Activated CD4-positive, alpha-beta T cell treated with anti-CD3 and anti-CD28 coated beads for 48 hours (primary cell): ENCODE data around the gene WDR62.
"Not testable (repeated sequence)": the region's sequence is repeated elsewhere in the genome, so short reads cannot be mapped to it uniquely, and the experiment has no call there.

Source experiments
- DNase-seq: peaks from one replicate; pipeline ENCODE4 v3.0.0-alpha.2; 2020

Gene WDR62

DNA sequence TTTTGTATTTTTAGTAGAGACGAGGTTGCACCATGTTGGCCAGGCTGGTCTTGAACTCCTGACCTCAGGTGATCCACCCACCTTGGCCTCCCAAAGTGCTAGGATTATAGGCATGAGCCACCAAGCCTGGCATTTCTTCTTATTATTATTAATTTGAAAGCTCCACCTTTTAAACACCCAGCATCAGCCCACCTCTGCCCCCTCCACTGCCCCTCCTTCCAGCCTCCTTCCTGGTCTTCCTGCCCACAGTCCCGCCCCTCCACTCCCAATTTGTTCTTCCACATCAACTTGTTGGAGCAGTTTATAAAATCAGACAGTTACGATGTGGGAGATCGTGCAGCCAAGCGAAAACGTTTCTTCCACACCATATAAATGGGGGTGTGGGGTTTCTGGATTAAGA, 14.2 kb upstream of the WDR62 start:
- DNase-seq: no peak

DNA sequence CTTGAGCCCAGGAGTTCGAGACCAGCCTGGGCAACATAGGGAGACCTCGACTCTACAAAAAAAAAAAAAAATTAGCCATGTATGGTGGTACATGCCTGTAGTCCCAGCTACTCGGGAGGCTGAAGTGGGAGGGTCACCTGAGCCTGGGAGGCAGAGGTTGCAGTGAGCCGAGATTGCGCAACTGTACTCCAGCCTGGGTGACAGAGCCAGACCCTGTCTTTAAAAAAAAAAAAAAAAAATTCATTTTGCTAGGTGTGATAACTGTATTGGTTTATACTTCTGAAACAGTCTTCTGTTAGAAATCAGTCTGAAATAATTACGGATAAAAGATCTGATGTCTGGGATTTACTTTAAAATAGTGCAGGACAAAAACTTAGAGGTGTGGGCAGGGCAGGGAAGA, 13.6 kb upstream of the WDR62 start:
- DNase-seq: not testable (repeated sequence)

DNA sequence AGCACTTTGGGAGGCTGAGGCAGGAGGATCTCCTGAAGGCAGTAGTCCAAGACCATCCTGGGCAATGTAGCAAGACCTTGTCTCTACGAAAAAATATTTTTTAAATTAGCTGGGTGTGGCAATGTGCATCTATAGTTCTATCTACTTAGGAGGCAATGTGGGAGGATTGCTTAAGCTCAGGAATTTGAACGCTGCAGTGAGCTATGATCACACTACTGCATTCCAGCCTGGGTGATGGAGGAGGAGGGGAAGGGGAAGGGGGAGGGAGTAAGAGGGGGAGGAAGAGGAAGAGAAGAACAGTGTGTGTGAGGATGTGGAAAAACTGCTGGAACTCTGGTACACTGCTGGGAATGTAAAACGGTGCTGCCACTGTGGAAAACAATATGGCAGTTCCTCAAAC, 12.9 kb upstream of the WDR62 start:
- no peak for DNase-seq

DNA sequence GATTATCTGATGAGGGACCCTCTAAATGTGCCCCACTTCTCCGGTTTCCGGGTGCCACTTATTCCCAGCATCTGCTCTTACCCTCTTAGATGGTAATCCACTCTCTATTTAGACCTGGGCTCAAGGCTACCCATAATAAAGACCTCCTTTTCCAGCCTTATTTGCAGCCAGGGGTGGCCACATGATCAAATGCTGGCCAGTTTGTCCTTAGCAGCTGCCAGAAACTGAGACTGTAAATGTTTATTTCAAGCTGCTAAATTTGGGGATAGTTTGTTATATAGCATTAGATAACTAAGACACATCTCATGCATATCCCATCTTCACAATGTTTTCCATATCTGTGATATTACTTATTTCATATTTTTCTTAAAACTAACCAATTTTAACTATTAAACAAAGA, 10.7 kb upstream of the WDR62 start:
- no peak for DNase-seq

DNA sequence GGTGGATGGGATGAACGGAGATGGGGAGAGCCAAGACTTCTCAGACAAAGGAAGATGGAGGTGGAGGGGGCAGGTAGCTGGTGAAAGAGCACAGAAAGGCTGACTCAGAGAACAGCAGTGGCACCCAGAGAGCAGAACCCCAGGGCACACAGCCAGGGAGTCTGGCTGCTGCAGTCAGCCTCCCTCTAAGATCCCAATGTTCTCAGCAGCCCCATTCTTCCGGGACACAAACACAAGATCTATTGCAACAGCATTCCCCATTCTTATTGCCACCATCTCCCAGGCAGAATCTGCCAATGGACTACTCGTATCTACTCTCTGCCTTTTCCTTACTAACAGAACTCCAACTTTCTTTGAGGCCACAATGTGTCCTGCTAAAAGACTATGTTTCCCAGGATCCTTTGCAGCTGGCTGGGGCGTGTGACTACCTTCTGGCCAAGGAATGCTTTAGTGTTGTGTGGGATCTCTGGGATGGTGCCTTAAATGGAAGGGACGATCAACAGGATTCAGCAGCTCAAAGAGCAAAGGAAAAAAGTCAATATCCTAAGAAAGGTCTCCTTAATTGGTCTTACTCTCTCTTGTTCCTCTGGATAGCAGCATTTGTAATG, 8.2 kb upstream of the WDR62 start:
- no peak for DNase-seq

DNA sequence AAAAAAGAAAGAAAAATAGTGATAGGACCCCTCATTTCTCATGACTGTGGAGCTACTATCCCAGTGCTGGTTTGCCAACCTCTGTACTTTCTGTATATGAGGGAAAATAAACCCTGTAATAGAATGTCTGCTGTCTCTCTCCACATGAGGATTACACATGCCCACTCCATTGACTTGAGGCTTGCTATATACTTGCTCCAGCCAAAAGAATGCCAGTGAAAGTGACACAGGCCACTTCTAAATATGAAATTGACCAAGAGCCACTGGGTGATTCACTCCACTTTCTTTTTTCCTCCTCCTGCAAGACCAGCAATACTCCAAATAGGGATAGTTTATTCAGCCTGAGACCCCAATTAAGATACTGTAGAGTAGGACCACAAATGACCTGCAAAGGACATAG, 6.9 kb upstream of the WDR62 start:
- no peak for DNase-seq

DNA sequence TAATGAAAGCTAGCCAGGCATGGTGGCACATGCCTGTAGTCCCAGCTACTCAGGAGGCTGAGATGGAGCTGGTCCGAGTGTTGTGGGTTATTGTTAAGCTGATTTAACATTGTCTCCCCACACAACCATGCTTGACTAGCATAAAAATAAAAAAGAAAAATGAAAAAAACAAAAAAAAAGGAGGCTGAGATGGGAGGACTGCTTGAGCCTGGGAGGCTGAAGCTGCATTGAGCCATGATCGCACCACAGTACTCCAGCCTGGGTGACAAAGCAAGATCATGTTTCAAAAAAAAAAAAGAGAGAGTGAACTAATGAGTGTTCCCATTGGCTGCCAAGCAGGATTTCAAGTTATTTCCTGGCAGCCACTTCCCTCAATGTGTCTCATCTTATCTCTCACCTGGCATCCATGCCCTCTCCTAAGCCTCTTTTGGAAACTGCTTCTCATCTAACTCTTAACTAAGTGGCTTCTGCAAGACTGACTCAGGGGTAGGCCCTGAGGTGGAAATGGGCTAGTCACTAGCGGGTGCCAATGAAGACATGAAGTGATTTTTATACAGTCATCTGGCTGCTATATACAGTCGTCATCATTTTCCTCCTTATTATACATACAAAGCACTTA, 5.5 kb upstream of the WDR62 start:
- no peak for DNase-seq

DNA sequence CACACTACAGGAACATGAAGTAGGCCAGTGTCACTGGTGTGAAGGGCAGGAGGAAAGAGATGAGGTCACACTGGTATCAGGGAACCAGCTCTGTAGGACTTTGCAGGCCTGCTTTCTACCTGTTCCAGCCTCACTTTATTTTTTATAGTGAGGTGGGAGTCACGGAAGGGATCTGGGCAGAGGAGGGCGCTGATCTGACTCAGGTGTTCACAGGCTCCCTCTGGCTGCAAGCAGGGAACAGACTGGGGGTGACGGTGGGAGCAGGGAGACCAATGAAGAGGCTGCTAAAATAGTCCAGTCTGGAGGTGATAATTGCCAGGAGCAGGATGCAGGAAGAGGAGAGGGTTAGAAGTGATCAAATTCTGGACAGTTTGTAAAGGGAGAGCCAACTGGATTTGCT, 3.5 kb upstream of the WDR62 start:
- DNase-seq: no peak

DNA sequence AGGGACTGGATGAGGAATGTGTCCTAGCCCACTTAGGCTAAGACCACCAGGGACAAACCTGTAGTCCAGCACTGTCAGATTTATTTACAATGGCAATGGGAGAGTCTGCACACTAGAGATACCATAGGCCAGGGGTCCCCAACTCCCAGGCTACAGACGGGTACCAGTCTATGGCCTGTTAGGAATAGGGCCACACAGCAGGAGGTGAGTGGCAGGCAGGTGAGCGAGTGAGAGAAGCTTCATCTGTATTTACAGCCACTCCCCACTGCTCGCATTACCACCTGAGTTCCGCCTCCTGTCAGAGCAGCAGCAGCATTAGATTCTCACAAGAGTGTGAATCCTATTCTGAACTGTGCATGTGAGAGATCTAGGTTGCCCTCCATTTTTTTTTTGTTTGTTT, 3.1 kb upstream of the WDR62 start:
- DNase-seq: no peak

DNA sequence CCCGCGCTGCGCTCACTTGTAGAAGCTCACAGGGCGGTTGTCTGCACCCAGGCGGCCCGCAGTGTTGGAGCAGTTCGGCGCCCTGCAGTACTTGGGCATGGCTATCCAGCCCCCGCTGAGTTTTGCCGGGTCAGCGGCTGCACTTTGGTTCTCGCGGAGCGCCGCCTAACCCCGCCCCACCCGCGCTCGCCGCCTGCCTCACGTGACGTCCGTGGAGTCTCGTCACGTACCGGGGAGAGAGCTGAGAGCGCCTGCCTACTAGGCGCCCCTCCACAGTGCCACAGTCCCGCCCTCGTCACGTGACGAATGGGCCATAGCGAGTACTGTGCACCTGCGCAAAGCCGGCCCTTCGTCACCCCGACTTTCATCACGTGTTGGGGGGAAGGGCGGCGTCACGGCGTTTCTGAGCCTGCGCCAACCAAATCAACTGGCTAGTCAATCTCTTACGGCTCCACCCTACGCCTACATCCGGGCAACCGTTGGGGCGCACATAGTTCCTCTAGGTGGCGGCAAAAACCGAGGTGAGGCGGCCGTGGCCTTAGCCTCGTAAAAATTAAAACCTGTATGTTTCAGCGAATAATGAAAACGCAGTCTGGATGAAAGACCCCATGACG, 471 bp upstream of the WDR62 start, which contains the start of gene THAP8:
TSS of gene THAP8 (minus strand) at position 167 of the 614 bp plus-strand sequence. CDS start at position 99, 68 bp downstream.
- peak; percentile 100 for DNase-seq

DNA sequence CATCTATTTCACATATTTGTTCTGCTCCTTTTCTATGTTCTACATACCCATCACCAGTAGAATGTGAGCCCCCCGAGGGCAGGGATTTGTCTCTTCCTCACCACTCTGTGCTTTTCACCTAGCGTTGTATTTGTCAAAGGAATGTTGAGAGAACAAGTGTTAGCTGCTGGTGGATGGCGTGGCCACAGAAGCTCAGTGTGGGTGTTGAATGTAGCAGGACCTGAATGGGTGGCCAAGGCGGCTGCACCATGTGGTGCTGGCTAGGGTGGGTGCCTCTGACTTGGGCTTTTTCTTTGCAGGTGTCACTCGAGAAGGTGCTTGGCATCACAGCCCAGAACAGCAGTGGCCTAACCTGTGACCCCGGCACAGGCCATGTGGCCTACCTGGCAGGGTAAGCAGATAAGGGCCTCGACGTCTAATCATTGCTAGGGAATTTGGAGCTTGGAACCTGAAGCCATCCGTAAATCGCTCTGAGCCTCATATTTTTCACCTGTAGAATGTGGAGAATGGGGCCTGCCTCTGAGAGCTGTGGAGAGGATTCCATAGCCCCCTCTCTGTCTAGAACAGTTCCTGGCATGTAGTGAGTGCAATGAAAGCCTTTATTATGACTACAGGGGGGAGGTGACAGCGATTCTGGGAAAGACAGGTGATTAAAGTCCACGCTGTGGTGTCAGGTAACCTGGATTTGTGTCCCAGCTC, 3.9 kb downstream of the WDR62 start:
- no peak for DNase-seq

DNA sequence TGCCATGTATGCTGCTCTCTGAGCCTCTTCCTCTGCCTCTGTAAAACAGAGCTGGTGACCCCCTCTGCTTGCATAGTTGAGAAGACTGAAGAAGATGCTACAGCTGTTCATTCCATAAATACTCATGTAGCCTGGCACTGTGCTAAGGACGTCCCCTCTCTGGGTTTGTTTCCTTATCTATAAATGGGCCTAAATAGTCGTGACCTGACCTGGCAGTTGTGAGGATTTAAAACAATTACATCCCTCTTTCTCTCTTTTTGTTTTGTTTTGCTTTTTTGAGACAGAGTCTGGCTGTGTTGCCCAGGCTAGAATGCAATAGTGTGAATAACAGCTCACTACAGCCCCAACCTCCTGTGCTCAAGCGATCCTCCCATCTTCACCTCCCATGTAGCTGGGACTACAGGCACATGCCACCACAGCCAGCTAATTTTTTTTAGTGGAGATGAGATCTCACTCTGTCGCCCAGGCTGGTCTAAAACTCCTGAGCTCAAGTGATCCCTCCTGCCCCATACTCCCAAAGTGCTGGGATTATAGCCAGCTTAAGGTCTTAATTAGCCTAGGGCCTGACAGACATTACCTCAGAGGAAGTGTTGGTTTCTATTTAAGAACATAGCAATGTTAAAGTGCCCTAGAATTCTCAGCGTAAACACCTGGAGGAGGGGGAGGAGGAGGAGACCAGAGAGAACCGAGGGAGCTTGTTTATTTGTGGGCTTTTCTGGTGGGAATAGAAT, 4.6 kb downstream of the WDR62 start:
- DNase-seq: no peak

DNA sequence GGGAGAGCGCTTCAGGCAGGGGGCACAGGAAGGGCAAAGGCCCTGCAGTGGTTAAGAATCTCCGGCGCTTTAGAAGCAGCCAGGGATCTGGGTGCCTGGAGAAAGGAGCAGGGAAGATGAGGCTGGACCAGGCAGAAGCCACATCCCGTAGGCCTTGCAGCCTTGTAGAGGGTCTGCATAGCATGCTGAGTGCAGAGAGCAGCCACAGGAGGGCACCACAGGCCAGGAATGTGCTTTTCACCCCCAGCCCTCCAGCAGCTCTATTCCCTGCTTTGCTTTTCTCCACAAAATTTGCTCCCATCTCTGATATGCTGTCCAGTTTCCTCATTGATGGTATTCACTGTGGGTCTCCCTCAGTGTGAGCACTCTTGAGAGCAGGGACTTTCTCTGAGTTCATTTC, 5.7 kb downstream of the WDR62 start:
- peak; percentile 31 for DNase-seq

DNA sequence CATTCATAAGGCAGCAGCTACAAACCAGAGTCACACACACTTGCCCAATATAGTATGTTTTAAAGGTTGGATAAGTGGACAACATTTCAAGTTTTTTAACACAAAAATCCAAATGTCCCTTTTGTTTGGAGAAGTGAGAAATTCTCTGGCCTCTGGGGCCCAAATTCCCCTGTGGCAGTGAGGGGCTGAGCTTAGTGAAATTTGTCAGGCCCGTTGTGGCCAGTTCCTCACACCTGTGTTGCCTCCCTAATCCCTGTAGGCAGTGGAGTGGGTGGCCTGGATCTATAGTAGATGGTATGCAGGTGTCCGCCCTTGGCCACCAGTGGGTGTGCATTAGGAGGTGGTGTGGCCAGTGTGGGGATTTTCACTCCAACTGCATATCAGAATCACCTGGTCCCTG, 6.7 kb downstream of the WDR62 start:
- no peak for DNase-seq

DNA sequence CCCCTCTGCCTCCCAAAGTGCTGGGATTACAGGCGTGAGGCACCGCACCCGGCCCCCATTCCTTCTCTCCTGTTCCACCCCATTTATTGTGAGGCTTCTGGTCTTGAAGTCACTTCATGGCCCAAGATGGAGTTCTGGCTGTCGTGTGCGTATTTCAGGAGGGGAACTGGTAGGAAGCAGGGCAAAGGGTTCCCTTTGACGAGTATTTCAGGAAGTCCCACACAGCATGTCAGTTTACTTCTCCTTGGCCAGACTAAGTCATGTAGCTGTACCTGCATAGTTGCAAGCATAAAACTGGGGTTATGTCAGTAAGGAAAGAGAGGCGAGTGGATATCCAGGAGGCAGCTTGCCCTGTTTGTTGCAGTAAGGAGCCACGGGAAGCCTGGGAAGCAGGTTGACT, 10.1 kb downstream of the WDR62 start:
- no peak for DNase-seq

DNA sequence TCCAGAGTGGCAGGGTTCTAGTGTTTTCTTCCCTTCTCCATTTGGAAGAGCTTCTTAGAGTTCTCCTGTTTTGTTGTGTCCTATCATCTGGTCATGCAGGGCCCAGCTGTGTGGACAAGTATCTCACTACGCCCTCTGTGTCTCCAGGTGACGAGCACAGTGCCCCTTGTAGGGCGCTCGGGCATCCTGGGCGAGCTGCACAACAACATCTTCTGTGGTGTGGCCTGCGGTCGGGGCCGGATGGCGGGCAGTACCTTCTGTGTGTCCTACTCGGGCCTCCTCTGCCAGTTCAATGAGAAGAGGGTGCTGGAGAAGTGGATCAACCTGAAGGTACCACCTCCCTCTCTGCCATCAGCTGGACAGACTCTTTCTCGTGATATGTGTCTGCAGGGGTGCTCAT, 13.0 kb downstream of the WDR62 start:
- DNase-seq: no peak

DNA sequence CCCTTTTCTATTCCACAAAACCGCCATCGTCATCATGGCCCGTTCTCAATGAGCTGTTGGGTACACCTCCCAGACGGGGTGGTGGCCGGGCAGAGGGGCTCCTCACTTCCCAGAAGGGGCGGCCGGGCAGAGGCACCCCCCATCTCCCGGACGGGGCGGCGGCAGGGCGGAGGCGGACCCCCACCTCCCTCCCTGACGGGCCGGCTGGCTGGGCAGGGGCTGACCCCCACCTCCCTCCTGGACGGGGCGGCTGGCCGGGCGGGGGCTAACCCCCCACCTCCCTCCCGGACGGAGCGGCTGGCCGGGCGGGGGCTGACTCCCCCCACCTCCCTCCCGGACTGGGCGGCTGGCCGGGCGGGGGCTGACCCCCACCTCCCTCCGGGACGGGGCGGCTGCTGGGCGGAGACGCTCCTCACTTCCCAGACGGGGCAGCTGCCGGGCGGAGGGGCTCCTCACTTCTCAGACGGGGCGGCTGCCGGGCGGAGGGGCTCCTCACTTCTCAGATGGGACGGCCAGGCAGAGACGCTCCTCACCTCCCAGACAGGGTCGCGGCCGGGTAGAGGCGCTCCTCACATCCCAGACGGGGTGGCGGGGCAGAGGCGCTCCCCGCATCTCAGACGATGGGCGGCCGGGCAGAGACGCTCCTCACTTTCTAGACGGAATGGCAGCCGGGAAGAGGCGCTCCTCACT, 14.3 kb downstream of the WDR62 start:
- not testable (repeated sequence) for DNase-seq

DNA sequence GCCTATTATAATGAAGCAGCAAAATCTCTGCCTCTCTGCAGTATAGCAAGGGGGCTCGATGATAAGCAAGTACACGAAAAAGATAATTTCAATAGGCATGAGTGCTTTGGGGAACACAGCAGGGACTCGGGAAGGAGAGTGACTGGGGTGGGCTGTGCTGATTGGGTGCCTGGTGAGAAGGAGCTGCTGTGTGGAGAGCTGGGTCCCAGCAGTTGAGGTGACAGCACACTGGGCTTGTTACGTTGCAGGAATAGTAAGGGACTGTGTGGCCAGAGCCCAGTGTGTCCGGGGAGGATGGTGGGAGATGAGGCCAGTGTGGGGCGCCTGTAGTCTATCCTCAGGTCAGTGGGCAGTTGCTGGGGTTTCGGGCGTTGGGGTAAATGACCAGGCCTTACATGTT, 17.4 kb downstream of the WDR62 start:
- DNase-seq: no peak

DNA sequence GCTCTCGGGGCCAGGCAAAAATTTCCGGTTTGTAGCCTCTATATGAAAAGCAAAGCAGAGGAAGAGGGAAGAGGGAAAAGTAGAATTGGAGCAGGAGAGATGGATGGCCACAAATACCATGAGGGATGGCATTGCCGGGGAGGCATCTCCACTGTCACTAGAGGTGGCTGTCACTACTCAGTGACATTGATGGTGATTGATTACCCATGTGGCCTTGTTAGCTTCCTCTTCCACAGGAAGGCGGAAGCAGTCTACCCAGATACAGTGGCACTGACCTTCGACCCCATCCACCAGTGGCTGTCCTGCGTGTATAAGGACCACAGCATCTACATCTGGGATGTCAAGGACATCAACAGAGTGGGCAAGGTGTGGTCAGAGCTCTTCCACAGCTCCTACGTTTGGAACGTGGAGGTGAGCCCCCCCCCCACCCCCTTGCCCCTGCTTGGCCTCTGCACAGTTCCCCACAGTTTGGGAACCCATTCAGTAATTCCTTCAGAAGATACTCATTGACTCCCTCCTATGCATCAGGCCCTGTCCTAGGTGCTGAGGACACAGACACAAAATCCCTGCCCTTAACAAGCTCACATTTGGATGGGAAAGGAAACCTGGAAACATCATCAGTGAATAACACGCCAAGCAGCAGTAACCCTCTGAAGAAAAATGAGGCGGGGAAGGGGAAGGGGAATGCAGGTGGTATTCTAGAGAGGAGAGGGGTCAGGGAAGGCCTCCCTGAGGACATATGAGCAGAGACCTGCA, 18.6 kb downstream of the WDR62 start:
- no peak for DNase-seq

DNA sequence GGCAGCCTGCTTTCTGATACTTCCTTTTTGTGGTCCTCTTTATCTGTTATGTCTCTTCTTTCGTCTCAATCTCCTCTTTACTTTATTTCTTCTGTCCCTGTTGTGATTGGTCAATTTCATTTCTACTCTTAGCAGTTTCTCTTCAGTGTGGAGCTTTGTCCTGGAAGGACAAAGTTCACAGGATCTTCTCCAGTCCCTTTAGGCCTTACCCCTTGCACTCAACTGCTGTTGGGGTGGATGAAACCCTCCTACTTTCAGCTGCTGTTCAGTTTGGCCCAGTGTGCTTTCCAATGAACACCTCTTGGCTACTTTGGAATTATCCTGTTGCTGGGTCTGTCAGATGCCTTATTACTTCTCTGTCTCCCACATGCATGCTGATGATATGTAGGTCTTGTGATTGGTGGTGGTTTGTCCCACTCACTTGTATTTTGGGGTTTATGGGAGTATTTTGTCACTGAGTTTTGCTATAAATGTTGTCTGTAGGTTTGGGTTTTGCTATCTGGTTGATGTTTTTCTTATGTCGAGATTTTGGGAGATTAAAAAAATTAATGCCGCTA, 24.8 kb downstream of the WDR62 start:
- no peak for DNase-seq

DNA sequence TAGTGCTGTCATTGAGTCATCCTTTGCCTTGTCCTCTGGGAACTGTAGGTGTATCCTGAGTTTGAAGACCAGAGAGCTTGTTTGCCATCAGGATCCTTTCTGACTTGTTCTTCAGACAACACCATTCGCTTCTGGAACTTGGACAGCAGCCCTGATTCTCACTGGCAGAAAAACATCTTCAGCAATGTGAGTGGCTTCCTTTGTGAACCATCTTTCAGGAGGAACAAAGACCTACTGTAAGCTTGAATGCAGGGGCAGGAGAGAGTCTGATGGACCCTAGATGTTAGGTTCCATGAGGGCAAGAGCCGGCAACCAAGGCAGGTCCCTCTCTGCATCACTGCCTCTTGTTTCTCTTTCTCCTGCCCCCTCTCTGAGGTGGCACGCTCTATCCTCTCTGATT, 26.7 kb downstream of the WDR62 start:
- DNase-seq: no peak

DNA sequence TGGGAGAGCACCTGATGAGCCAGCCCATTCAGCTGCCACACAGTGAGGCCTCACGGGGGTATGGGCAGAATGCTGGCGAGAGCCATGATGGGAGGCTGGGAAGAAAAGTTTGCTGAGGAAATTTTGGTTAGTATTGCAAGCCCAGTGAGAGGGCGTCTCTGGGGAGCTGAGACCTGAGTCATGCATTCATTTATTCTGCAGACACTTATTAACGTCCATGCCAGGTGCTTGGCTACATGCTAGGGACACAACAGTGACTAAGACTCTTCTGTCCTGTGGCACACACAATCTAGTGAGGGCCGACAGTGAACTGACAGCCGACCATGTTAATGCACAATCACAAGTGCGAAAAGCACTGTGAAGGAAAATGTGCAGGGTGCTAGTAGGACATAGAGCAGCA, 27.2 kb downstream of the WDR62 start:
- DNase-seq: no peak
